K562 (cell line): ENCODE data around the gene ATG14. TPM values are rescaled to one million over a fixed set of nuclear protein-coding genes. Genes with fewer than 3 reads are reported as not detected.

Experiments
- MEIS2 ChIP-seq: fragments of 450-650 bp; IDR thresholded peaks from 2 replicates; pipeline ENCODE4 v1.6.1; 2014; ENCODE audit warnings: mild to moderate bottlenecking; ENCODE audit not compliant: partially characterized antibody
- OTX1 ChIP-seq: fragments of 450-650 bp; formaldehyde crosslinking; IDR thresholded peaks from 2 replicates; pipeline ENCODE4 v1.4.0; 2022; ENCODE audit warnings: mild to moderate bottlenecking
- SMARCE1 ChIP-seq: fragments of 450-650 bp; IDR thresholded peaks from 2 replicates; pipeline ENCODE4 v1.7.1; 2016; ENCODE audit warnings: mild to moderate bottlenecking
- WHSC1 ChIP-seq: IDR thresholded peaks from one replicate; pipeline ENCODE4 v1.6.1; 2012; ENCODE audit warnings: low read length, control low read depth, inconsistent platforms
- ZNF121 ChIP-seq: sonication (generic); formaldehyde crosslinking; conservative IDR thresholded peaks from 2 replicates; pipeline ENCODE4 v1.8.0; 2022; ENCODE audit warnings: missing genetic modification reagents
- ZNF184 ChIP-seq: sonication (generic); formaldehyde crosslinking; IDR thresholded peaks from 2 replicates; pipeline ENCODE4 v1.5.0; 2020; ENCODE audit warnings: missing genetic modification reagents
- polyA plus RNA-seq, 8 experiments: library from polyadenylated mRNA; depleted of rRNA in 4 of 8; stranded (reverse) in 5 of 8; unstranded in 3 of 8; fragments of >200 nt; fragmentation: Nextera tagmentation in 2 of 8; fragmentation: Illumina TruSeq in 1 of 8; extraction: Ambion mirVana in 2 of 8; extraction: Trizol in 1 of 8; gene quantifications; 2 replicates each; pipeline versions ENCODE4 v1.2.1 to v1.2.3, GENCODE V29; 2011 to 2014; ENCODE audit warnings: inconsistent platforms in 1 of 8, missing spikeins in 1 of 8
- total RNA-seq, 7 experiments: library from RNA; depleted of rRNA in 6 of 7; stranded (reverse); fragments of >200 nt in 6 of 7; fragmentation: Illumina TruSeq in 2 of 7; extraction: Trizol in 2 of 7; gene quantifications; 2 replicates each; pipeline versions ENCODE4 v1.2.1 to v1.2.3, GENCODE V29; 2011 to 2021; ENCODE audit warnings: low replicate concordance in 1 of 7
- TF ChIP-seq, protein P1 (sequence below), 2 experiments: fragments of 450-650 bp; formaldehyde crosslinking in 1 of 2; IDR thresholded peaks; 2 replicates each; pipeline versions ENCODE4 v1.4.0 to v1.6.1; 2014 to 2020; ENCODE audit warnings: mild to moderate bottlenecking in 2 of 2, borderline replicate concordance in 1 of 2, low read depth in 1 of 2
- TF ChIP-seq, protein P2 (sequence below), 2 experiments: IDR thresholded peaks in 1 of 2; conservative IDR thresholded peaks in 1 of 2; 2 replicates each; pipeline ENCODE4 v1.6.1; 2016; ENCODE audit warnings: low read depth in 2 of 2, mild to moderate bottlenecking in 1 of 2, missing compliant biosample characterization in 1 of 2, missing genetic modification characterization in 1 of 2, moderate library complexity in 1 of 2
- TF ChIP-seq, protein P3 (sequence below): fragments of 450-650 bp; formaldehyde crosslinking; conservative IDR thresholded peaks from 2 replicates; pipeline ENCODE4 v1.4.0; 2022; ENCODE audit warnings: mild to moderate bottlenecking, missing genetic modification characterization
- TF ChIP-seq, protein P4 (sequence below): sonication (generic); formaldehyde crosslinking; IDR thresholded peaks from 2 replicates; pipeline ENCODE4 v1.8.0; 2023; ENCODE audit warnings: mild to moderate bottlenecking, missing genetic modification reagents

The ATG14 gene
- total and polyA plus RNA-seq, 9 of the 15 experiments (the other 6 are each of a cell fraction or from before 2014, with no cell fraction given) = 0.55 to 4.2 (median 3.5) TPM

GRCh38 chr14:55430024-55430690 is 18.5 kb upstream of the ATG14 start (continued):
- TF ChIP-seq, protein P1, sequence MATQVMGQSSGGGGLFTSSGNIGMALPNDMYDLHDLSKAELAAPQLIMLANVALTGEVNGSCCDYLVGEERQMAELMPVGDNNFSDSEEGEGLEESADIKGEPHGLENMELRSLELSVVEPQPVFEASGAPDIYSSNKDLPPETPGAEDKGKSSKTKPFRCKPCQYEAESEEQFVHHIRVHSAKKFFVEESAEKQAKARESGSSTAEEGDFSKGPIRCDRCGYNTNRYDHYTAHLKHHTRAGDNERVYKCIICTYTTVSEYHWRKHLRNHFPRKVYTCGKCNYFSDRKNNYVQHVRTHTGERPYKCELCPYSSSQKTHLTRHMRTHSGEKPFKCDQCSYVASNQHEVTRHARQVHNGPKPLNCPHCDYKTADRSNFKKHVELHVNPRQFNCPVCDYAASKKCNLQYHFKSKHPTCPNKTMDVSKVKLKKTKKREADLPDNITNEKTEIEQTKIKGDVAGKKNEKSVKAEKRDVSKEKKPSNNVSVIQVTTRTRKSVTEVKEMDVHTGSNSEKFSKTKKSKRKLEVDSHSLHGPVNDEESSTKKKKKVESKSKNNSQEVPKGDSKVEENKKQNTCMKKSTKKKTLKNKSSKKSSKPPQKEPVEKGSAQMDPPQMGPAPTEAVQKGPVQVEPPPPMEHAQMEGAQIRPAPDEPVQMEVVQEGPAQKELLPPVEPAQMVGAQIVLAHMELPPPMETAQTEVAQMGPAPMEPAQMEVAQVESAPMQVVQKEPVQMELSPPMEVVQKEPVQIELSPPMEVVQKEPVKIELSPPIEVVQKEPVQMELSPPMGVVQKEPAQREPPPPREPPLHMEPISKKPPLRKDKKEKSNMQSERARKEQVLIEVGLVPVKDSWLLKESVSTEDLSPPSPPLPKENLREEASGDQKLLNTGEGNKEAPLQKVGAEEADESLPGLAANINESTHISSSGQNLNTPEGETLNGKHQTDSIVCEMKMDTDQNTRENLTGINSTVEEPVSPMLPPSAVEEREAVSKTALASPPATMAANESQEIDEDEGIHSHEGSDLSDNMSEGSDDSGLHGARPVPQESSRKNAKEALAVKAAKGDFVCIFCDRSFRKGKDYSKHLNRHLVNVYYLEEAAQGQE (IDR thresholded peaks at IDR 0.05; ENCODE audit: borderline replicate concordance) = peak; percentile 89
- TF ChIP-seq, protein P1 (CRISPR knock-in tag; IDR thresholded peaks at IDR 0.05; ENCODE audit: low read depth) = no peak
- TF ChIP-seq WHSC1 (no peak), MEIS2 (peak; percentile 35), OTX1 (CRISPR knock-in tag) (no peak), ZNF121 (CRISPR knock-in tag) (peak; percentile 64), SMARCE1 (no peak), ZNF184 (CRISPR knock-in tag) (no peak)
- TF ChIP-seq, protein P2, sequence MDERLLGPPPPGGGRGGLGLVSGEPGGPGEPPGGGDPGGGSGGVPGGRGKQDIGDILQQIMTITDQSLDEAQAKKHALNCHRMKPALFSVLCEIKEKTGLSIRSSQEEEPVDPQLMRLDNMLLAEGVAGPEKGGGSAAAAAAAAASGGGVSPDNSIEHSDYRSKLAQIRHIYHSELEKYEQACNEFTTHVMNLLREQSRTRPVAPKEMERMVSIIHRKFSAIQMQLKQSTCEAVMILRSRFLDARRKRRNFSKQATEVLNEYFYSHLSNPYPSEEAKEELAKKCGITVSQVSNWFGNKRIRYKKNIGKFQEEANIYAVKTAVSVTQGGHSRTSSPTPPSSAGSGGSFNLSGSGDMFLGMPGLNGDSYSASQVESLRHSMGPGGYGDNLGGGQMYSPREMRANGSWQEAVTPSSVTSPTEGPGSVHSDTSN (CRISPR knock-in tag; IDR thresholded peaks at IDR 0.05; ENCODE audit: low read depth) = no peak
- TF ChIP-seq, protein P2 (tag; conservative IDR thresholded peaks at IDR 0.05; ENCODE audit: low read depth) = no peak
- TF ChIP-seq, protein P3, sequence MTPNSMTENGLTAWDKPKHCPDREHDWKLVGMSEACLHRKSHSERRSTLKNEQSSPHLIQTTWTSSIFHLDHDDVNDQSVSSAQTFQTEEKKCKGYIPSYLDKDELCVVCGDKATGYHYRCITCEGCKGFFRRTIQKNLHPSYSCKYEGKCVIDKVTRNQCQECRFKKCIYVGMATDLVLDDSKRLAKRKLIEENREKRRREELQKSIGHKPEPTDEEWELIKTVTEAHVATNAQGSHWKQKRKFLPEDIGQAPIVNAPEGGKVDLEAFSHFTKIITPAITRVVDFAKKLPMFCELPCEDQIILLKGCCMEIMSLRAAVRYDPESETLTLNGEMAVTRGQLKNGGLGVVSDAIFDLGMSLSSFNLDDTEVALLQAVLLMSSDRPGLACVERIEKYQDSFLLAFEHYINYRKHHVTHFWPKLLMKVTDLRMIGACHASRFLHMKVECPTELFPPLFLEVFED (CRISPR knock-in tag) = no peak
- TF ChIP-seq, protein P4, sequence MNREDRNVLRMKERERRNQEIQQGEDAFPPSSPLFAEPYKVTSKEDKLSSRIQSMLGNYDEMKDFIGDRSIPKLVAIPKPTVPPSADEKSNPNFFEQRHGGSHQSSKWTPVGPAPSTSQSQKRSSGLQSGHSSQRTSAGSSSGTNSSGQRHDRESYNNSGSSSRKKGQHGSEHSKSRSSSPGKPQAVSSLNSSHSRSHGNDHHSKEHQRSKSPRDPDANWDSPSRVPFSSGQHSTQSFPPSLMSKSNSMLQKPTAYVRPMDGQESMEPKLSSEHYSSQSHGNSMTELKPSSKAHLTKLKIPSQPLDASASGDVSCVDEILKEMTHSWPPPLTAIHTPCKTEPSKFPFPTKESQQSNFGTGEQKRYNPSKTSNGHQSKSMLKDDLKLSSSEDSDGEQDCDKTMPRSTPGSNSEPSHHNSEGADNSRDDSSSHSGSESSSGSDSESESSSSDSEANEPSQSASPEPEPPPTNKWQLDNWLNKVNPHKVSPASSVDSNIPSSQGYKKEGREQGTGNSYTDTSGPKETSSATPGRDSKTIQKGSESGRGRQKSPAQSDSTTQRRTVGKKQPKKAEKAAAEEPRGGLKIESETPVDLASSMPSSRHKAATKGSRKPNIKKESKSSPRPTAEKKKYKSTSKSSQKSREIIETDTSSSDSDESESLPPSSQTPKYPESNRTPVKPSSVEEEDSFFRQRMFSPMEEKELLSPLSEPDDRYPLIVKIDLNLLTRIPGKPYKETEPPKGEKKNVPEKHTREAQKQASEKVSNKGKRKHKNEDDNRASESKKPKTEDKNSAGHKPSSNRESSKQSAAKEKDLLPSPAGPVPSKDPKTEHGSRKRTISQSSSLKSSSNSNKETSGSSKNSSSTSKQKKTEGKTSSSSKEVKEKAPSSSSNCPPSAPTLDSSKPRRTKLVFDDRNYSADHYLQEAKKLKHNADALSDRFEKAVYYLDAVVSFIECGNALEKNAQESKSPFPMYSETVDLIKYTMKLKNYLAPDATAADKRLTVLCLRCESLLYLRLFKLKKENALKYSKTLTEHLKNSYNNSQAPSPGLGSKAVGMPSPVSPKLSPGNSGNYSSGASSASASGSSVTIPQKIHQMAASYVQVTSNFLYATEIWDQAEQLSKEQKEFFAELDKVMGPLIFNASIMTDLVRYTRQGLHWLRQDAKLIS (CRISPR knock-in tag) = no peak
